GM23338 (cell line): ENCODE data around the gene RAB20. TPM values are rescaled to one million over a fixed set of nuclear protein-coding genes. Genes with fewer than 3 reads are reported as not detected.

ENCODE experiments used
- ATAC-seq: fragments of 200-7000 bp; cut with Tn5 transposase; 3 replicates; pipeline ENCODE4 v1.9.1; 2020
- DNase-seq: peaks from one replicate; pipeline ENCODE4 v3.0.0-alpha.2; 2015; ENCODE audit warnings: low spot score
- H2AFZ ChIP-seq: fragments of 200-600 bp; sonication (generic); 2 replicates; pipeline ENCODE4 v1.8.0; 2016; ENCODE audit warnings: antibody characterized with exemption, mild to moderate bottlenecking, moderate library complexity
- H3F3A ChIP-seq: fragments of 200-600 bp; sonication (generic); replicated peaks from 2 replicates; pipeline ENCODE4 v1.8.0; 2017; ENCODE audit warnings: antibody characterized with exemption, mixed run types, low read depth
- H3K27ac ChIP-seq: fragments of 200-600 bp; sonication (generic); 2 replicates; pipeline ENCODE4 v1.6.1; 2016; ENCODE audit warnings: low read depth
- H3K27me3 ChIP-seq: fragments of 200-600 bp; sonication (generic); 2 replicates; pipeline ENCODE4 v1.8.0; 2016; ENCODE audit warnings: mild to moderate bottlenecking, mixed run types, moderate library complexity; ENCODE audit not compliant: insufficient read depth
- H3K36me3 ChIP-seq: fragments of 200-600 bp; sonication (generic); 2 replicates; pipeline ENCODE4 v1.8.0; 2016; ENCODE audit warnings: mild to moderate bottlenecking; ENCODE audit not compliant: insufficient read depth
- H3K4me1 ChIP-seq: fragments of 200-600 bp; sonication (generic); 2 replicates; pipeline ENCODE4 v1.8.0; 2016; ENCODE audit warnings: mild to moderate bottlenecking, moderate library complexity; ENCODE audit not compliant: insufficient read depth
- H3K4me2 ChIP-seq: fragments of 200-600 bp; sonication (generic); 2 replicates; pipeline ENCODE4 v1.7.1; 2017; ENCODE audit warnings: mixed run types
- H3K4me3 ChIP-seq: fragments of 200-600 bp; sonication (generic); 2 replicates; pipeline ENCODE4 v1.6.1; 2016; ENCODE audit warnings: mixed run types
- H3K79me2 ChIP-seq: fragments of 200-600 bp; sonication (generic); replicated peaks from 2 replicates; pipeline ENCODE4 v1.8.0; 2017; ENCODE audit warnings: mild to moderate bottlenecking; ENCODE audit not compliant: insufficient read depth
- H3K9me2 ChIP-seq: fragments of 200-600 bp; sonication (generic); 2 replicates; pipeline ENCODE4 v1.8.0; 2017; ENCODE audit not compliant: insufficient read depth
- H4K20me1 ChIP-seq: fragments of 200-600 bp; sonication (generic); replicated peaks from 2 replicates; pipeline ENCODE4 v1.8.0; 2017; ENCODE audit warnings: mild to moderate bottlenecking; ENCODE audit not compliant: insufficient read depth
- H3K27ac Mint-ChIP-seq: 2 replicates; pipeline ENCODE4 v1.8.0; 2020; ENCODE audit warnings: inconsistent platforms, mild to moderate bottlenecking, moderate library complexity, mixed read lengths
- H3K27me3 Mint-ChIP-seq: 3 replicates; pipeline ENCODE4 v1.8.0; 2022; ENCODE audit warnings: low read depth, mild to moderate bottlenecking, moderate library complexity, mixed read lengths, inconsistent platforms; ENCODE audit not compliant: insufficient read depth, poor library complexity
- H3K36me3 Mint-ChIP-seq: 3 replicates; pipeline ENCODE4 v1.8.0; 2021; ENCODE audit warnings: low read depth, mild to moderate bottlenecking, inconsistent platforms, moderate library complexity, mixed read lengths
- H3K4me1 Mint-ChIP-seq: 3 replicates; pipeline ENCODE4 v1.8.0; 2020; ENCODE audit warnings: mild to moderate bottlenecking, inconsistent platforms, mixed read lengths
- H3K4me3 Mint-ChIP-seq: 3 replicates; pipeline ENCODE4 v1.8.0; 2021; ENCODE audit warnings: moderate library complexity, mild to moderate bottlenecking, inconsistent platforms, mixed read lengths
- H3K9me3 Mint-ChIP-seq: 3 replicates; pipeline ENCODE4 v1.8.0; 2020; ENCODE audit warnings: moderate library complexity, mild to moderate bottlenecking, inconsistent platforms, mixed read lengths
- ETS1 ChIP-seq: IDR thresholded peaks from 2 replicates; pipeline ENCODE4 v1.6.1; 2016; ENCODE audit warnings: antibody characterized with exemption
- EZH2 ChIP-seq: fragments of 200-600 bp; sonication (generic); IDR thresholded peaks from one replicate; pipeline ENCODE4 v1.8.0; 2017; ENCODE audit warnings: antibody characterized with exemption, mild to moderate bottlenecking, low read depth; ENCODE audit not compliant: unreplicated experiment
- EZH2phosphoT487 ChIP-seq: fragments of 200-600 bp; sonication (generic); IDR thresholded peaks from one replicate; pipeline ENCODE4 v1.8.1; 2018; ENCODE audit warnings: antibody characterized with exemption; ENCODE audit not compliant: unreplicated experiment
- JUNB ChIP-seq: IDR thresholded peaks from one replicate; pipeline ENCODE4 v1.6.1; 2016; ENCODE audit warnings: antibody characterized with exemption; ENCODE audit not compliant: unreplicated experiment
- NANOG ChIP-seq: IDR thresholded peaks from 2 replicates; pipeline ENCODE4 v1.6.1; 2016; ENCODE audit warnings: antibody characterized with exemption, borderline replicate concordance
- STAT1 ChIP-seq: IDR thresholded peaks from one replicate; pipeline ENCODE4 v1.6.1; 2016; ENCODE audit warnings: antibody characterized with exemption; ENCODE audit not compliant: unreplicated experiment
- ZNF114 ChIP-seq: fragments of 250-450 bp; sonication (Bioruptor Pico); IDR thresholded peaks from 2 replicates; pipeline ENCODE4 v1.5.0; 2020; ENCODE audit warnings: mild to moderate bottlenecking, moderate library complexity
- ZNF331 ChIP-seq: fragments of 250-450 bp; sonication (Bioruptor Pico); IDR thresholded peaks from 2 replicates; pipeline ENCODE4 v1.5.0; 2020; ENCODE audit warnings: low read depth, mild to moderate bottlenecking, moderate library complexity
- ZNF462 ChIP-seq: fragments of 250-450 bp; sonication (Bioruptor Pico); IDR thresholded peaks from 2 replicates; pipeline ENCODE4 v1.5.0; 2020; ENCODE audit warnings: mild to moderate bottlenecking, moderate library complexity
- polyA plus RNA-seq: library from polyadenylated mRNA; unstranded; fragments of >200 nt; fragmentation: Nextera tagmentation; extraction: Ambion mirVana; gene quantifications from 2 replicates; pipeline ENCODE4 v1.2.1, GENCODE V29; 2016
- total RNA-seq: library from RNA; depleted of rRNA; stranded (reverse); fragments of >200 nt; shearing (Covaris generic); gene quantifications from 2 replicates; pipeline ENCODE4 v1.2.3, GENCODE V29; 2014

Gene RAB20
- total and polyA plus RNA-seq, 2 experiments from 2014 or later = 12.3 to 26.6 TPM

GRCh38 chr13:110475550-110476219 is 85.8 kb downstream of the RAB20 start (continued):
- no peak for TF ChIP-seq ZNF462 (CRISPR knock-in tag)

GRCh38 chr13:110475117-110475516 is 86.4 kb downstream of the RAB20 start:
- no peak for ATAC-seq
- no peak overlapping the region for H3K4me2 ChIP-seq
- no peak for DNase-seq
- H3K79me2 ChIP-seq = no peaks in the 10 kb centered on the region
- no peak overlapping the region for H3K4me3 ChIP-seq
- H4K20me1 ChIP-seq = no peaks in the 10 kb centered on the region
- H3K27me3 Mint-ChIP-seq = peaks cover 10% of the 10 kb centered on the region
- H3K4me1 ChIP-seq = no peaks in the 10 kb centered on the region
- H3K27ac Mint-ChIP-seq = no peak overlapping the region
- no peak overlapping the region for H2AFZ ChIP-seq
- 0 out of 2 replicates have a peak, but pooled peaks cover 4% of the 10 kb centered on the region for H3K36me3 ChIP-seq
- 0 out of 2 replicates have a peak, but pooled peaks cover 7% of the 10 kb centered on the region for H3F3A ChIP-seq
- peaks cover 13% of the 10 kb centered on the region for H3K4me1 Mint-ChIP-seq
- peak overlapping the region; percentile 42; the same call in 1 of the 2 replicates for H3K27ac ChIP-seq
- peaks cover 47% of the 10 kb centered on the region for H3K36me3 Mint-ChIP-seq
- no peak overlapping the region for H3K4me3 Mint-ChIP-seq
- H3K9me2 ChIP-seq = no peaks in the 10 kb centered on the region
- H3K9me3 Mint-ChIP-seq = no peaks in the 10 kb centered on the region; the same call in 2 of the 3 replicates
- no peaks in the 10 kb centered on the region for H3K27me3 ChIP-seq
- no peak for TF ChIP-seq NANOG
- no peak for TF ChIP-seq EZH2phosphoT487
- TF ChIP-seq EZH2 = no peak
- TF ChIP-seq JUNB = no peak
- no peak for TF ChIP-seq ETS1
- TF ChIP-seq ZNF114 (CRISPR knock-in tag) = no peak
- no peak for TF ChIP-seq STAT1
- TF ChIP-seq ZNF331 (CRISPR knock-in tag) = no peak
